ENCODE measurements around the gene APOBR.

GRCh38 chr16:28497386-28497785, 2.9 kb downstream of the APOBR start:
- TF ChIP-seq, protein P1, sequence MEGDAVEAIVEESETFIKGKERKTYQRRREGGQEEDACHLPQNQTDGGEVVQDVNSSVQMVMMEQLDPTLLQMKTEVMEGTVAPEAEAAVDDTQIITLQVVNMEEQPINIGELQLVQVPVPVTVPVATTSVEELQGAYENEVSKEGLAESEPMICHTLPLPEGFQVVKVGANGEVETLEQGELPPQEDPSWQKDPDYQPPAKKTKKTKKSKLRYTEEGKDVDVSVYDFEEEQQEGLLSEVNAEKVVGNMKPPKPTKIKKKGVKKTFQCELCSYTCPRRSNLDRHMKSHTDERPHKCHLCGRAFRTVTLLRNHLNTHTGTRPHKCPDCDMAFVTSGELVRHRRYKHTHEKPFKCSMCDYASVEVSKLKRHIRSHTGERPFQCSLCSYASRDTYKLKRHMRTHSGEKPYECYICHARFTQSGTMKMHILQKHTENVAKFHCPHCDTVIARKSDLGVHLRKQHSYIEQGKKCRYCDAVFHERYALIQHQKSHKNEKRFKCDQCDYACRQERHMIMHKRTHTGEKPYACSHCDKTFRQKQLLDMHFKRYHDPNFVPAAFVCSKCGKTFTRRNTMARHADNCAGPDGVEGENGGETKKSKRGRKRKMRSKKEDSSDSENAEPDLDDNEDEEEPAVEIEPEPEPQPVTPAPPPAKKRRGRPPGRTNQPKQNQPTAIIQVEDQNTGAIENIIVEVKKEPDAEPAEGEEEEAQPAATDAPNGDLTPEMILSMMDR (IDR thresholded peaks at IDR 0.05; ENCODE audit: insufficient read depth, low read length), result no peak
- TF ChIP-seq, protein P2, sequence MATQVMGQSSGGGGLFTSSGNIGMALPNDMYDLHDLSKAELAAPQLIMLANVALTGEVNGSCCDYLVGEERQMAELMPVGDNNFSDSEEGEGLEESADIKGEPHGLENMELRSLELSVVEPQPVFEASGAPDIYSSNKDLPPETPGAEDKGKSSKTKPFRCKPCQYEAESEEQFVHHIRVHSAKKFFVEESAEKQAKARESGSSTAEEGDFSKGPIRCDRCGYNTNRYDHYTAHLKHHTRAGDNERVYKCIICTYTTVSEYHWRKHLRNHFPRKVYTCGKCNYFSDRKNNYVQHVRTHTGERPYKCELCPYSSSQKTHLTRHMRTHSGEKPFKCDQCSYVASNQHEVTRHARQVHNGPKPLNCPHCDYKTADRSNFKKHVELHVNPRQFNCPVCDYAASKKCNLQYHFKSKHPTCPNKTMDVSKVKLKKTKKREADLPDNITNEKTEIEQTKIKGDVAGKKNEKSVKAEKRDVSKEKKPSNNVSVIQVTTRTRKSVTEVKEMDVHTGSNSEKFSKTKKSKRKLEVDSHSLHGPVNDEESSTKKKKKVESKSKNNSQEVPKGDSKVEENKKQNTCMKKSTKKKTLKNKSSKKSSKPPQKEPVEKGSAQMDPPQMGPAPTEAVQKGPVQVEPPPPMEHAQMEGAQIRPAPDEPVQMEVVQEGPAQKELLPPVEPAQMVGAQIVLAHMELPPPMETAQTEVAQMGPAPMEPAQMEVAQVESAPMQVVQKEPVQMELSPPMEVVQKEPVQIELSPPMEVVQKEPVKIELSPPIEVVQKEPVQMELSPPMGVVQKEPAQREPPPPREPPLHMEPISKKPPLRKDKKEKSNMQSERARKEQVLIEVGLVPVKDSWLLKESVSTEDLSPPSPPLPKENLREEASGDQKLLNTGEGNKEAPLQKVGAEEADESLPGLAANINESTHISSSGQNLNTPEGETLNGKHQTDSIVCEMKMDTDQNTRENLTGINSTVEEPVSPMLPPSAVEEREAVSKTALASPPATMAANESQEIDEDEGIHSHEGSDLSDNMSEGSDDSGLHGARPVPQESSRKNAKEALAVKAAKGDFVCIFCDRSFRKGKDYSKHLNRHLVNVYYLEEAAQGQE (IDR thresholded peaks at IDR 0.05; ENCODE audit: insufficient replicate concordance, low read depth), result no peak
- no peak for TF ChIP-seq POLR2AphosphoS5 (IDR thresholded peaks at IDR 0.05; ENCODE audit: low read depth)
- no peak for TF ChIP-seq GABPA (IDR thresholded peaks at IDR 0.05; ENCODE audit: low read depth)

Data from HL-60 (cell line).